Liver (tissue), 9 donors: ENCODE data around the gene ILK. TPM values are rescaled to one million over a fixed set of nuclear protein-coding genes. Genes with fewer than 3 reads are reported as not detected.

Experiments
- DNase-seq: peaks from one replicate; pipeline ENCODE4 v3.0.0-alpha.2; 2017; ENCODE audit warnings: low spot score
- H3K27ac ChIP-seq, 2 donors: one replicate each; pipeline ENCODE4 v1.7.0; 2013; ENCODE audit warnings: inconsistent platforms in 2 of 2, low read length in 2 of 2, control low read depth in 1 of 2, low read depth in 1 of 2, mild to moderate bottlenecking in 1 of 2
- H3K27me3 ChIP-seq, 4 donors: one replicate each; pipeline versions ENCODE4 v1.6.1 to v1.7.0; 2013; ENCODE audit warnings: low read length in 3 of 4, inconsistent platforms in 1 of 4, mild to moderate bottlenecking in 1 of 4, moderate library complexity in 1 of 4; ENCODE audit not compliant: control insufficient read depth in 4 of 4, insufficient read depth in 4 of 4
- H3K36me3 ChIP-seq, 4 donors: one replicate each; pipeline versions ENCODE4 v1.6.1 to v1.7.0; 2013; ENCODE audit warnings: low read length in 3 of 4, mild to moderate bottlenecking in 3 of 4, low read depth in 1 of 4, moderate library complexity in 1 of 4; ENCODE audit not compliant: control insufficient read depth in 4 of 4, insufficient read depth in 3 of 4
- H3K4me1 ChIP-seq, 4 donors: one replicate each; pipeline versions ENCODE4 v1.6.1 to v1.7.0; 2013; ENCODE audit warnings: low read length in 3 of 4, mild to moderate bottlenecking in 3 of 4, moderate library complexity in 1 of 4; ENCODE audit not compliant: control insufficient read depth in 4 of 4, insufficient read depth in 4 of 4
- H3K4me3 ChIP-seq, 3 donors: one replicate each; pipeline versions ENCODE4 v1.6.1 to v1.7.0; 2013; ENCODE audit warnings: low read length in 3 of 3, control low read depth in 1 of 3, low read depth in 1 of 3, mild to moderate bottlenecking in 1 of 3
- H3K9ac ChIP-seq, 2 donors: one replicate each; pipeline ENCODE4 v1.7.0; 2013; ENCODE audit warnings: low read length in 2 of 2, mild to moderate bottlenecking in 2 of 2, moderate library complexity in 2 of 2, control low read depth in 1 of 2, low read depth in 1 of 2
- H3K9me3 ChIP-seq, 4 donors: one replicate each; pipeline versions ENCODE4 v1.6.1 to v1.7.0; 2013; ENCODE audit warnings: low read length in 3 of 4; ENCODE audit not compliant: control insufficient read depth in 4 of 4
- ATF3 ChIP-seq: IDR thresholded peaks from 2 replicates; pipeline ENCODE4 v1.6.1; 2016; ENCODE audit warnings: antibody characterized with exemption
- CTCF ChIP-seq: fragments of 150-350 bp; IDR thresholded peaks from 2 replicates; pipeline ENCODE4 v1.5.1; 2017; ENCODE audit warnings: improper control_type of control experiment, low read depth, low read length; ENCODE audit not compliant: missing input control
- EGR1 ChIP-seq, 2 donors: IDR thresholded peaks; 2 replicates each; pipeline ENCODE4 v1.6.1; 2016 to 2018; ENCODE audit warnings: antibody characterized with exemption in 2 of 2, low read depth in 2 of 2
- FOXA1 ChIP-seq: IDR thresholded peaks from 2 replicates; pipeline ENCODE4 v1.6.1; 2016; ENCODE audit warnings: antibody characterized with exemption
- GABPA ChIP-seq, 2 donors: IDR thresholded peaks in 1 of 2; conservative IDR thresholded peaks in 1 of 2; 2 replicates each; pipeline ENCODE4 v1.6.1; 2016; ENCODE audit warnings: antibody characterized with exemption in 2 of 2, mild to moderate bottlenecking in 1 of 2, moderate library complexity in 1 of 2
- HNF4A ChIP-seq, 2 donors: conservative IDR thresholded peaks; 2 replicates each; pipeline ENCODE4 v1.6.1; 2016; ENCODE audit warnings: antibody characterized with exemption in 2 of 2, mild to moderate bottlenecking in 2 of 2
- JUND ChIP-seq, 2 donors: IDR thresholded peaks; 2 replicates each; pipeline ENCODE4 v1.6.1; 2016; ENCODE audit warnings: antibody characterized with exemption in 2 of 2
- MAX ChIP-seq: IDR thresholded peaks from 2 replicates; pipeline ENCODE4 v1.6.1; 2016; ENCODE audit warnings: antibody characterized with exemption
- NR2F2 ChIP-seq: IDR thresholded peaks from 2 replicates; pipeline ENCODE4 v1.6.1; 2016; ENCODE audit warnings: antibody characterized with exemption
- RAD21 ChIP-seq, 2 donors: IDR thresholded peaks; 2 replicates each; pipeline ENCODE4 v1.6.1; 2016; ENCODE audit warnings: antibody characterized with exemption in 2 of 2, mild to moderate bottlenecking in 2 of 2
- REST ChIP-seq: IDR thresholded peaks from 2 replicates; pipeline ENCODE4 v1.6.1; 2016; ENCODE audit warnings: antibody characterized with exemption, mild to moderate bottlenecking
- RXRA ChIP-seq, 2 donors: IDR thresholded peaks; 2 replicates each; pipeline ENCODE4 v1.6.1; 2017 to 2018; ENCODE audit warnings: antibody characterized with exemption in 2 of 2, mild to moderate bottlenecking in 1 of 2
- SP1 ChIP-seq: IDR thresholded peaks from 2 replicates; pipeline ENCODE4 v1.6.1; 2018; ENCODE audit warnings: antibody characterized with exemption, mild to moderate bottlenecking
- TAF1 ChIP-seq: conservative IDR thresholded peaks from 2 replicates; pipeline ENCODE4 v1.6.1; 2016; ENCODE audit warnings: antibody characterized with exemption, mild to moderate bottlenecking
- YY1 ChIP-seq: IDR thresholded peaks from 2 replicates; pipeline ENCODE4 v1.6.1; 2016; ENCODE audit warnings: antibody characterized with exemption, mild to moderate bottlenecking
- WGBS: extraction: QIAGEN DNeasy Blood & Tissue Kit; methylation state at CpG from one replicate; pipeline ENCODE4 v1.1.7; 2013; 5-methylcytosine and 5-hydroxymethylcytosine counted together
- polyA plus RNA-seq, 2 donors: library from polyadenylated mRNA; stranded (reverse) in 1 of 2; unstranded in 1 of 2; fragments of 200-250 nt in 1 of 2; fragments of >200 nt in 1 of 2; fragmentation: Nextera tagmentation in 1 of 2; extraction: Ambion mirVana in 1 of 2; gene quantifications; one replicate each; pipeline versions ENCODE4 v1.2.1 to v1.2.3, GENCODE V29; 2013 to 2015
- total RNA-seq, 2 donors: library from RNA; depleted of rRNA; stranded (reverse); fragments of >200 nt; gene quantifications; one replicate each; pipeline ENCODE4 v1.2.3, GENCODE V29; 2014
- donor health status: healthy.
- donor health status: healthy.
- donor health status: healthy.
- donor health status: healthy.
- donor health status: healthy.

ILK gene
- total and polyA plus RNA-seq, 4 donors = 29.6 to 69.1 (median 48.2) TPM

- 34% methylated on average over 15 of the region's 15 CpGs for WGBS
- Histone ChIP-seq H3K9me3 (no peaks in the 10 kb centered on the region), H3K27ac (peak overlapping the region; percentile 76 to 85), H3K4me1 (peaks cover 0 to 24% (median 12%) of the 10 kb centered on the region in 4 donors), H3K9ac (peak overlapping the region; percentile 81 to 83), H3K27me3 (no peaks in the 10 kb centered on the region), H3K4me3 (peak overlapping the region; percentile 56 to 96 (median 68)), H3K36me3 (peaks cover 7 to 16% (median 8%) of the 10 kb centered on the region in 4 donors)
- peak; percentile 87 to 93 for TF ChIP-seq JUND (IDR thresholded peaks at IDR 0.05)
- peak; percentile 23 for TF ChIP-seq YY1
- no peak for TF ChIP-seq CTCF
- peak; percentile 22 to 47 for TF ChIP-seq RAD21 (IDR thresholded peaks at IDR 0.05)
- peak in 1 of 2 donors; percentile 2 for TF ChIP-seq HNF4A (conservative IDR thresholded peaks at IDR 0.05)
- peak; percentile 76 for TF ChIP-seq NR2F2
- no peak for TF ChIP-seq ATF3
- DNase-seq = peak; percentile 56
These were observed 14.8 kb downstream of the ILK start for GRCh38 chr11:6618117-6619003.

- Histone ChIP-seq H3K9me3 (no peaks in the 10 kb centered on the region), H3K27me3 (no peaks in the 10 kb centered on the region), H3K4me1 (peaks cover 0 to 24% (median 12%) of the 10 kb centered on the region in 4 donors), H3K27ac (peak within 1 kb of the TSS; percentile 76 to 85), H3K36me3 (peaks cover 7 to 16% (median 8%) of the 10 kb centered on the region in 4 donors), H3K4me3 (peak within 1 kb of the TSS; percentile 56 to 96 (median 68)), H3K9ac (peak within 1 kb of the TSS; percentile 81 to 83)
- DNase-seq = peak; percentile 93
- WGBS = under 1% methylated on average over 16 of the region's 16 CpGs
- TF ChIP-seq FOXA1 = no peak
- TF ChIP-seq JUND (IDR thresholded peaks at IDR 0.05) = peak in 1 of 2 donors; percentile 5
- peak; percentile 69 for TF ChIP-seq YY1
- TF ChIP-seq REST = peak; percentile 58
- peak in 1 of 2 donors; percentile 4 for TF ChIP-seq RXRA (IDR thresholded peaks at IDR 0.05)
- TF ChIP-seq ATF3 = no peak
- no peak for TF ChIP-seq MAX
- no peak for TF ChIP-seq TAF1
- TF ChIP-seq EGR1 (IDR thresholded peaks at IDR 0.05; ENCODE audit: low read depth in 2 of 2) = peak in 1 of 2 donors; percentile 24
- peak; percentile 27 for TF ChIP-seq SP1
- peak in 1 of 2 donors; percentile 52 for TF ChIP-seq GABPA (IDR thresholded peaks at IDR 0.05 in 1 of 2, conservative IDR thresholded peaks at IDR 0.05 in 1 of 2)
- peak in 1 of 2 donors; percentile 32 for TF ChIP-seq RAD21 (IDR thresholded peaks at IDR 0.05)
These were observed 15.6 kb downstream of the ILK start, which contains the start of gene TPP1 for GRCh38 chr11:6619004-6619745. TSS of gene TPP1 (minus strand) at chr11:6619422. CDS start at chr11:6619400, 22 bp downstream.
